IPS DF 4.7 (cell line): ENCODE data around the gene ADPRHL1.
"Not testable (repeated sequence)": the region's sequence is repeated elsewhere in the genome, so short reads cannot be mapped to it uniquely, and the experiment has no call there.

Experiments used
- DNase-seq: peaks from one replicate; pipeline ENCODE4 v3.0.0-alpha.2; 2013; ENCODE audit warnings: low spot score; ENCODE audit errors: extremely low read depth

Gene ADPRHL1

DNA sequence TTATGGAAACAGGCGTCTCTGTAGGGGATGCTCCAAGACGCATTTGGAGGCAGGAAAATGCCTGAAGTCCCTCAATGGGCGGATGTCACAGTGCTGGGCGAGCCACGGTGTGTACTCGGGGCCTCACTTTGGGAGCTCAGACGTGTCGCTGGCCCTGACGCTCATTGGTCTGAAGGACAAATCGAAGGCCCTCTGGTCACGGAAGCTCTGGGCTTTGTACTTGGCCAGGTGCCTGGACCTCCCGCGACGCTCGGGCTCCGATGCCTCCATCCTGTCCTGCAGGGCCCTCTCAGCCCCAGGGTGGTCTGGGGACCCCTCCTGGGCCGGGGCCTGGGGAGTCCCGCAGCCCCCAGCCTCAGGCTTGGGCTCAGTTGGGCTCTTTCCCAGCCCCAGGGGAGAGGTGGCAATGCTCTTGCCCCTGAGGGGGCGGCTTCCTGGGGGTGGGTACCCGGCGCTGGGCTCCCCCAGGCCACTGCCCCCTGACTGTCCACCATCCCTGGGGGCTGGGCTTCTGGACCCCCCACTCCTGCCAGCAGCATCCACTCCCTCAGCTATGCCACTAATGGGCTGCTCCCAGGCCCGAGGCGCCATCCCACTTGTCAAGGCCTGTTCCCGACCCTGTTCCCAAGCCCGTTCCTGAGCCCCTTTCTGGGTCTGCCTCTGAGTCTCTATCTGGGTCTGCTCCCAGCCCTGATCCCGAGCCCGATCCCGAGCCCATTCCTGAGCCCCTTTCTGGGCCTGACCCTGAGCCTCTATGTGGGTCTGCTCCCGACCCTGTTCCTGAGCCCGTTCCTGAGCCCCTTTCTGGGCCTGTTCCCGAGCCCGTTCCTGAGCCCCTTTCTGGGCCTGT, 49.8 kb downstream of the ADPRHL1 start:
- no peak for DNase-seq

DNA sequence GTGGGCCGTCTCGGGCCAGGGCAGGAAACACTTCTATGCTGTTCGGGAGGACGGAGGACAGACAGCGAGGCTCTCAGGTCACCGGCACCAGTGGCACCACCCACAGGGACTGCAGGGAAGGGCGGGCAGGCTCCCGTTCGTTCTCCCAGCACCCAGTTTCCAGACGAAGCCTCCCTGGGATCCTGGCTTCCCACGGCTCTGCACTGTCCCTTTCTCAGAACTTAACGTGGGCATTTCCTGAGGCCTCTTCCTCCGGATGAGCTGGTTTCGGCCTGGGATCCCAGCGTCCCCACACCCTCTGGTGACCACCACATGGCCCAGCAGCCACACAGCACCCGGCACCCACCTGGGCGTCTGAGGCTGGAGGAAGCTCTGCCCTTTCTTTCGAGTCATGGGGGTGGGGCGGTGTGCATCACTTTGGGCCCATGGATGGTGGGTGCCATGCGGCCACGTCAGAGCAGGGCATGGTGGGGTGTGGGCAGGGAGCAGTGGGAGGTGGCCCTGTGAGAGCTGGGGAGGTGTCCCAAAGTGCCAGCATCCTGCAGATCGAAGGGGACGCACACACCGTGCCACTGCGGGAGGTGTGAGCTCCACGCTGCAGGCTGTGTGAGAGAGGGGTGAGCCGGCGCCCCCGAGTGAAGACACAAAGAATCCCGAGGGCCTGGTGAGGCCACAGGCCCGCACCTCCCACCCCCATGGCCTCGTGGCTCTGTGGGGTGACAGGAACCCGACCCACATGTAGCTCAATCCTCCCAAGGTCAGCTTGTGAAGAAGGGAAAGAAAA, 50.6 kb downstream of the ADPRHL1 start:
- no peak for DNase-seq

- no peak for DNase-seq
Observed at GRCh38 chr13:113401452-113402415, 51.6 kb downstream of the ADPRHL1 start.

DNA sequence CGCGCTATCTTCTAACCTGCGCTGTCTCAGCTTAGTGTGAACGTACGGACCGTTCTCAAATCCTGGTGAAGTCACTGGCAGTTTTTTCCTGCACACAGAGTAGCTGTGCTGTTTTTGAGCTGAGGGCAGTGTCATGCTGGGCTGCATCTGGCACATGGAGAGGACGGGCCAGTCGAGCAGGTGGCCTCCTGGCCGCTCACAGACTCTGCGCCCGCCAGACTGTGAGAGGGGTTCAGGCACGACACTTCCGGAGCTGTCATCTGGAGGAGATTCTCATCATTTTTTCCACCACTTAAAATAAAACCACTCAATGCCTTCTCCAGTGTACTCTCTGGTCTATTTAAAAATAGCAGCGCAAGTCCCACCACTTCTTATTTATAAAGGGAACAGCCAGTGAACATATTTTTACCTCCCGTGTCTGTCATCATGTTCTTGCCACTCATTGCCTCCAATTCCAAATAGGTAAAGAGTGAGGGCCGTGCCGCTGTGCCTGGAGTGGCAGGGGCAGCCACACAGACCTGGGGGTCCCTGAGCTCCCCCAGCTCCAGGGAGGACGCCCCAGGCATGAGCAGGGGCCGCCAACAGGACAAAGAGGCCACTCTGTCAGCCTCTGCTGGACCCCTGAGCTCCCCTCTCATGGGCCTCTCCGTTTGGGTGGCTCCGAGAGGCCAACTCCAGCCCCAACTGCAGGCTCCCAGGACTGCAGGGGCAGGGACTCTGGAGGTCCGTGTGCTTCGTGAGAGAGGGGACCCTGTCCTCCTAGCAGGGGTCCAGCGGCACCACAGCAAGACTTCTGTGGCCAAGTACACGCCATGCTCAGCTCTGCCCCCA, 52.5 kb downstream of the ADPRHL1 start:
- DNase-seq = no peak

DNA sequence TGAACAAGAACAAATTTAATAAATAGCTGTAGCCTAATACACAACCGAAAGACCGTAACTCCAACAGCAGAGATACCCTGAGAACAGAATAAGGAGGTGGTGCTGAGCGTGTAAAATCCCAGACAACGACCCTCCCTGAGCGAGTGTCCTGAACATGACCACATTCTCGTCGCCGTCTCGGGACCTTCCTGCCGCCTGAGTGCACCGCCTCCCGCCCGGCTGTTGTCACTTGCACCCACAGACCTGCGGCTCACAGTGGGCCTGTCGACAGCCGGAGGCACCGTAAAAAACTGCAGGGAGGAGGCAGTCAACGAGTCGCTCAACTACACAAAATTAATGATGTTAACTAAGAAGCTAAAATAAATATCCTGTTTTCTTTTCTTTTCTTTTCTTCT, 53.5 kb downstream of the ADPRHL1 start:
- no peak for DNase-seq

DNA sequence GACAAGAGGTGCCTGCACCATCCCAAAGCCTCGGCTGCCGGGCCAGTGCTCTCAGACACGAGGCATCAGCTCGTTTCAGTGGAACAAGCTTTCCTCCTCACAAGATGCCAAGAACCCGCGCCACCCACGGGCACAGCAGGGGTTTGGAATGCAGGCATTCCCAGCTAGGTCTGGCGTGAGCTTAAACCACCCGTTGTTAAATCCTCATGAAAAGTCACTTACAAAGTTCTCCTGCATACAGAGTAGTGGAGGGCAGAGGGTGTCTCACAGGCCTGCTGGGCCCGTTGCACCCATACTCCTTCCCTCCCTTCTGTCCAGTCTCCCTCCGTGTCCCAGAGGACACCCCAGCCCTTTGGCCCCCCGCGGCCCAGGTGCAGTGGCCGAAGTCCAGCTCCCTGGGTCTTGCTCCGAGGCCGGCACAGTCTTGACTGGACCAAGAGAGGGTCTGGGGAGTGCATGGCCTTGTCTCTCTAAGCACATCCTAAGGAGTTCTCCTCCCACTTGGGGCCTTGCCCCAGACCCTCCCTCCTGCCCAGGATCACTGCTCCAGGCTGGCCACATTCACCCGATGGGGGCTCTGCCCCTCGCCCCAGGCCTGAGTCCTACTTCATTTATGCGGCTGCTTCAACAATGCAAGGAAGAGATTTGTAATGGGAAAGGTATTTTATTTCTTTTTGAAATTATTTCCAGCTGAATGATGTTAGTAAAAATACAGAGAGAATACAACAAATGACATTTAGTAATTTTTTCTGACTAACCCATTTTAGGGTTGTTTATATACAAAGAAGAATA, 54.1 kb downstream of the ADPRHL1 start:
- no peak for DNase-seq

GRCh38 chr13:113397608-113398425, 55.5 kb downstream of the ADPRHL1 start:
- DNase-seq = no peak

DNA sequence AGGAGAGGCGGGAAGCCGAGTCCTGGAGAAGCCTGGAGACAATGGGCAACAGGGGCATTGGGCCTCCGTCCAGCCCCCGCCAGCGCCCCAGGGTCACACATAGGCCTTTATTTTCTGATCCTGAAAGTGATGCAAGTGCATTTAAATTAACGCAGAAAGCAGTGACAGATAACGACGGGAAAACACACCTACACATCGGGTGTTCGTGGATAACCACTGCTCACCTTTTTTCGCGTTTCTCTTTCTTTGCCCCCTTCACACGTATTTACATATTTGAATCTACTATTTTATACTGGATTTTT, 59.0 kb downstream of the ADPRHL1 start:
- DNase-seq = no peak

GRCh38 chr13:113393563-113394338, 59.5 kb downstream of the ADPRHL1 start:
- DNase-seq = no peak

GRCh38 chr13:113393226-113393562, 60.1 kb downstream of the ADPRHL1 start:
- DNase-seq = no peak

GRCh38 chr13:113390874-113391497, 62.3 kb downstream of the ADPRHL1 start:
- no peak for DNase-seq

- not testable (repeated sequence) for DNase-seq
Observed at GRCh38 chr13:113389586-113389985, 63.7 kb downstream of the ADPRHL1 start.

- no peak for DNase-seq
Observed at GRCh38 chr13:113387396-113387795, 65.9 kb downstream of the ADPRHL1 start.

- DNase-seq = no peak
Observed at GRCh38 chr13:113383089-113383488, 70.2 kb downstream of the ADPRHL1 start.

DNA sequence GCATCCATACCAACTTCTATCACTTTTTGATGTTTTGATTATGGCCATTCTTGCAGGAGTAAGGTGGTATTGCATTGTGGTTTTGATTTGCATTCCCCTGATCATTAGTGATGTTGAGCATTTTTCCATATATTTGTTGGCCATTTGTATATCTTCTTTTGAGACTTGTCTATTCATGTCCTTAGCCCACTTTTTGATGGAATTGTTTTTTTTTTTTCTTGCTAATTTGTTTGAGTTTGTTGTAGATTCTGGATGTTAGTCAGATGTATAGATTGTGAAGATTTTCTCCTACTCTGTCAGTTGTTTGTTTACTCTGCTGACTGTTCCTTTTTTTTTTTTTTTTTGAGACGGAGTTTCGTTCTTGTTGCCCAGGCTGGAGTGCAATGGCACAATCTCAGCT, 70.7 kb downstream of the ADPRHL1 start:
- DNase-seq = not testable (repeated sequence)

- DNase-seq = no peak
Observed at GRCh38 chr13:113378825-113379224, 74.5 kb downstream of the ADPRHL1 start.

- no peak for DNase-seq
Observed at GRCh38 chr13:113374511-113375175, 78.6 kb downstream of the ADPRHL1 start.
